EL (cell line): ENCODE data around the gene RPP25.
A peak's percentile ranks its signal among the peaks of the same experiment; 100 is the strongest.

Source experiments
- DNase-seq: peaks from one replicate; pipeline ENCODE4 v3.0.0-alpha.2; 2016

The RPP25 gene

GRCh38 chr15:74956648-74957475 lies at the start of gene RPP25:
Gene RPP25, minus strand, starts transcription at chr15:74956772. Its CDS starts 189 bp downstream, at chr15:74956583.
- peak; percentile 78 for DNase-seq

- DNase-seq: no peak
These were observed 45.8 kb upstream of the RPP25 start for GRCh38 chr15:75002398-75002797.

GRCh38 chr15:75001310-75001709 lies 44.7 kb upstream of the RPP25 start:
- no peak for DNase-seq

- DNase-seq: no peak
These were observed 41.0 kb upstream of the RPP25 start for GRCh38 chr15:74997543-74997942.

GRCh38 chr15:74997141-74997540 lies 40.6 kb upstream of the RPP25 start:
- DNase-seq: no peak

GRCh38 chr15:74995779-74996765 lies 39.5 kb upstream of the RPP25 start:
- DNase-seq: no peak

- peak; percentile 85 for DNase-seq
These were observed 38.7 kb upstream of the RPP25 start, which contains the start of gene SCAMP5 for GRCh38 chr15:74995182-74995778. Gene SCAMP5, plus strand, starts transcription at chr15:74995563. Its CDS starts 16,277 bp downstream, at chr15:75011840.

- DNase-seq: no peak
These were observed 38.1 kb upstream of the RPP25 start for GRCh38 chr15:74994685-74995084.

GRCh38 chr15:74994236-74994635 lies 37.7 kb upstream of the RPP25 start:
- DNase-seq: no peak

GRCh38 chr15:74992619-74993018 lies 36.0 kb upstream of the RPP25 start:
- DNase-seq: no peak

- DNase-seq: no peak
These were observed 33.0 kb upstream of the RPP25 start for GRCh38 chr15:74989527-74989926.

GRCh38 chr15:74988007-74988800 lies 31.6 kb upstream of the RPP25 start:
- peak; percentile 26 for DNase-seq

- DNase-seq: no peak
These were observed 27.2 kb upstream of the RPP25 start for GRCh38 chr15:74983725-74984231.

- no peak for DNase-seq
These were observed 25.6 kb upstream of the RPP25 start for GRCh38 chr15:74982183-74982582.

- no peak for DNase-seq
These were observed 21.9 kb upstream of the RPP25 start for GRCh38 chr15:74978503-74978902.

- no peak for DNase-seq
These were observed 21.5 kb upstream of the RPP25 start for GRCh38 chr15:74978077-74978476.

- no peak for DNase-seq
These were observed 21.0 kb upstream of the RPP25 start for GRCh38 chr15:74977599-74977998.

GRCh38 chr15:74976159-74976558 lies 19.6 kb upstream of the RPP25 start:
- DNase-seq: no peak

GRCh38 chr15:74967670-74968069 lies 11.1 kb upstream of the RPP25 start:
- DNase-seq: no peak

GRCh38 chr15:74964794-74965193 lies 8.2 kb upstream of the RPP25 start:
- DNase-seq: peak; percentile 65

- DNase-seq: no peak
These were observed 6.6 kb upstream of the RPP25 start for GRCh38 chr15:74963213-74963612.

- DNase-seq: no peak
These were observed 6.1 kb upstream of the RPP25 start for GRCh38 chr15:74962671-74963070.
